Non-pigmented ciliary epithelial cell (primary cell): Measurements from ENCODE around the gene NDUFS4.
A peak's percentile ranks its signal among the peaks of the same experiment; 100 is the strongest.
"Not testable (repeated sequence)": the region's sequence is repeated elsewhere in the genome, so short reads cannot be mapped to it uniquely, and the experiment has no call there.

ENCODE experiments used
- DNase-seq: peaks from one replicate; pipeline ENCODE4 v3.0.0-alpha.2; 2010; ENCODE audit warnings: low read depth

Gene NDUFS4

GRCh38 chr5:53667621-53668020 lies 107.2 kb downstream of the NDUFS4 start:
- DNase-seq = no peak

DNA sequence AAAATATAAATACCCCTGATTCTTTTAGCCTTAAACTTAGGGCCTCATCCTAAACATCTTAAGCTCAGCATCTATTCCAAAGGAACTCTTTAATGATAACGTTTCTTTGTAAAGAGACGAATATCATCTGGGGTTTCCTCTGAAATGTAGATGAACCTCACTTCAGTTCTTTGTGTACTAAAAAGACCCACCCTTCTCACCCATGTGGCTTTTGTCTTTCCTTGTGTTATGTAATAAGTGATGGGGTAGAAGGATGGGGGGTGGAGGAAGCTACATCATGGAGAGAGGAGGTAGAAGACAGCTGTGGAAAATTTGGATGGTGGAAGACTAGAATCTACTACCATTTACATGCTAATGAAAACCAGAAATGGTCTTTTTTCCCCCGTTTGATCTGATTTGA lies 111.0 kb downstream of the NDUFS4 start:
- no peak for DNase-seq

DNA sequence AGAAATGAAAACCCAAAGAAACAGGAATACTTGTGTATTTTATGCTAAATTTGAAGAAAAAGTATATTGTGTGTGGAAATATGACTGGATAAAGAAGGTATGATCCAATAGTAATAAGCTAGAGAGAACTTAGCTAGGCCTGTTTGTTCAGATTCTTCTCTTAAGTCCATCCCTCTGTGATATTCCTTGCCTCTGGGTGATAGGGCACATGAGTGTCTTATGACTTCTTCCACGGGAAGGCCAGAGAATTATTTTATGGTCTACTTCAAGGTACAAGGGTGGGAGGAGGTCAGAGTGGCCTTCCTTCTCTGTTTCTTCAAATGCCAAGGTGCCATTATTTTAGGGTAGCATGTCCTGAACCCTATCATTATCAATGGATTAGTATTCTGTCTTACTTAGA lies 113.7 kb downstream of the NDUFS4 start:
- no peak for DNase-seq

GRCh38 chr5:53677632-53678031 lies 117.2 kb downstream of the NDUFS4 start:
- DNase-seq = no peak

- DNase-seq = peak; percentile 9
Measured at GRCh38 chr5:53678981-53679660, 118.7 kb downstream of the NDUFS4 start.

GRCh38 chr5:53681079-53681478 lies 120.6 kb downstream of the NDUFS4 start:
- DNase-seq = no peak

- DNase-seq = no peak
Measured at GRCh38 chr5:53691014-53691413, 130.6 kb downstream of the NDUFS4 start.

DNA sequence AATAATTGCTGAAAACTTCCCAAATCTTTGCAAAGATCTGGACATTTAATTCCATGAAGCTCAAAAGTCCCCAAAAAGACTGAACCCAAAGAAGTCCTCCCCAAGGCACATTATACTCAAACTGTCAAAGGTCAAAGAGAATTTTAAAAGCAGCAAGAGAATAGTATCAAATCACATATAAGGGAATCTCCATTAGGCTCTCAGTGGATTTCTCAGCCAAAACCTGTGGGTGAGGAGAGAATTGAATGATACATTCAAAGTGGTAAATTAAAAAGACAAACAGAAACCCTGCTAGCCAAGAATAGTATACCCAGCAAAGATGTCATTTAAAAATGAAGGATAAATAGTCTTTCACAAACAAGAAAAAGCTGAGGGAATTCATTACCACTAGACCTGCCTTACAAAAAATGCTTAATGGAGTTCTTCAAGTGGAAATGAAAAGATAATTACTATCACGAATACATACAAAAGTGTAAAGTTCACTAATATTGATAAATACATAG lies 134.1 kb downstream of the NDUFS4 start:
- DNase-seq = no peak

DNA sequence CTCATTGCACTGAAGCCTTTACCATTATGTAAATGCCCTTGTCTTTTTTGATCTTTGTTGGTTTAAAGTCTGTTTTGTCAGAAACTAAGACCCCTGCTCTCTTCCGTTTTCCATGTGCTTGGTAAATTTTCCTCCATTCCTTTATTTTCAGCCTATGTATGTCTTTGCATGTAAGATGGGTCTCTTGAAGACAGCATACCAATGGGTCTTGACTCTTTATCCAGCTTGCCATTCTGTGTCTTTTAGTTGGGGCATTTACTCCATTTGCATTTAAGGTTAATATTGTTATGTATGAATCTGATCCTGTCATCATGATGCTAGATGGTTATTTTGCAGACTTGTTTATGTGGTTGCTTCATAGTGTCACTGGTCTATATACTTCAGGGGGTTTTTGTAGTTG lies 150.0 kb downstream of the NDUFS4 start:
- not testable (repeated sequence) for DNase-seq

DNA sequence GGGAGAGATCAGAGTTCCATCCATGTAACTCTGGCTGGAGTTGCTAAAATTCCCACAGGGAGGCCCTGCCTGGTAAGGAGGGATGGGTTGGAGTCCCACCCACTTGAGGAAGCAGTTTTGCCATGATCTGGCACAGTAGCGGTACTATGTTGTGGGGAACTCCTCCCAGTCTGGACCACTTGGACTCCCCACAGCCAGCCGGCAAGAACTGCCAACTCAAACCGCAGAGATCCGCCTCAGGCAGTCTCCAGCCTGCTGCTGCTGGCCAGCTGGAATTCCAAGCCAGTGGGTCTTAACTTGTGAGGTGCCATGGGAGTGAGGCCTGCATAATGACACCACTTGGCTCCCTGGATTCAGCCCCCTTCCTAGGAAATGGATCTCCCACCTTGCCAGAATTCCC lies 151.9 kb downstream of the NDUFS4 start:
- no peak for DNase-seq

- DNase-seq = no peak
Measured at GRCh38 chr5:53713978-53714666, 153.7 kb downstream of the NDUFS4 start.

- DNase-seq = no peak
Measured at GRCh38 chr5:53714667-53715010, 154.2 kb downstream of the NDUFS4 start.

DNA sequence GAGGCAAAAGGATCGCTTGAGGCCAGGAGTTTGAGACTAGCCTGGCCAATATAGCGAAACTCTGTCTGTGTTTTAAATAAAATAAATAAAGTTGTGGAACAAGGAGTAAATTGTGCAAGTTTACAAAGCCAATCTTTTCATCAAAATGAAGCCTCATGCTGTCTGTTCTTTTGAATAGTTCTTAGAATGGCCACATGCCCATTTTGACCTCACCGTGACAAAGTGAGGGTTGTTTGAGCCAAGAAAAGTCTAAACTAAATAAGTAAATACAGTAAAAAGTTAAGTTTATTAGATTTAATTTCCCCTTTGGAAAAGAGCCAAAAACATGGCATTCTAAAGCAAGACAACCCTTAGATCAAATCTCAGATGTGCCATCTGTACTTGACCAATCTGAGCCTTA lies 165.7 kb downstream of the NDUFS4 start:
- no peak for DNase-seq

- DNase-seq = no peak
Measured at GRCh38 chr5:53730943-53731342, 170.5 kb downstream of the NDUFS4 start.
